Measurements from ENCODE around the gene GFY. TPM values are rescaled to one million over a fixed set of nuclear protein-coding genes. Genes with fewer than 3 reads are reported as not detected.

Gene GFY
- total RNA-seq, 2 experiments from 2014 or later: not detected

DNA sequence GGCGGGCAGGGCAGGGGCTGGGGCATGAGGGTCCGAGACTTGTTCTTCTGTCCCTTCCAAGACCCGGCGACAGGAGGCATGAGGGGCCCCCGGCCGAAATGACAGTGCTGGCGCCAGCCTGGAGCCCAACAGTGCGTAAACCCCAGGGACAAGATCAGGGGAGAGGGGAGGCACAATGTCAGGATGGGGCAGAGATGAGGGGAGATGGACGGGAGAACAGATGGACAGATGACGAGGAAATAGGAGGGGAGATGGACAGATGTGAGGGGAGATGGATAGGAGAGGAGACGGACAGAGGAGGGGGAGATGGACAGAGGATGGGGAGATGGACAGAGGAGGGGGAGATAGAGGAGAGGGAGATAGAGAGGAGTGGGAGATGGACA, 49.3 kb downstream of the GFY start:
- Mint-ChIP-seq H3K4me1 (ENCODE audit: low read depth) (peaks cover 56% of the 10 kb centered on the region), H3K9me3 (ENCODE audit: insufficient read depth) (no peaks in the 10 kb centered on the region), H3K27ac (peak overlapping the region; percentile 94), H3K36me3 (ENCODE audit: low read depth) (peaks cover 37% of the 10 kb centered on the region), H3K27me3 (ENCODE audit: low read depth) (no peaks in the 10 kb centered on the region), H3K4me3 (peak overlapping the region; percentile 94)
- CTCF ChIA-PET: interaction anchor here (1.0 to 6.4 kb wide), 8 partner anchors 11 to 203 kb away, joined by 3 to 114 read pairs (median 14); partner anchors contain the start of genes ALDH16A1, NOSIP and PIH1D1
- ATAC-seq (peak; percentile 3), DNase-seq (no peak)
- POLR2A ChIA-PET: interaction anchor here (1.0 to 2.1 kb wide), 3 partner anchors 14 to 24 kb away, joined by 6 to 13 read pairs (median 8); partner anchors contain the start of gene RPS11

DNA sequence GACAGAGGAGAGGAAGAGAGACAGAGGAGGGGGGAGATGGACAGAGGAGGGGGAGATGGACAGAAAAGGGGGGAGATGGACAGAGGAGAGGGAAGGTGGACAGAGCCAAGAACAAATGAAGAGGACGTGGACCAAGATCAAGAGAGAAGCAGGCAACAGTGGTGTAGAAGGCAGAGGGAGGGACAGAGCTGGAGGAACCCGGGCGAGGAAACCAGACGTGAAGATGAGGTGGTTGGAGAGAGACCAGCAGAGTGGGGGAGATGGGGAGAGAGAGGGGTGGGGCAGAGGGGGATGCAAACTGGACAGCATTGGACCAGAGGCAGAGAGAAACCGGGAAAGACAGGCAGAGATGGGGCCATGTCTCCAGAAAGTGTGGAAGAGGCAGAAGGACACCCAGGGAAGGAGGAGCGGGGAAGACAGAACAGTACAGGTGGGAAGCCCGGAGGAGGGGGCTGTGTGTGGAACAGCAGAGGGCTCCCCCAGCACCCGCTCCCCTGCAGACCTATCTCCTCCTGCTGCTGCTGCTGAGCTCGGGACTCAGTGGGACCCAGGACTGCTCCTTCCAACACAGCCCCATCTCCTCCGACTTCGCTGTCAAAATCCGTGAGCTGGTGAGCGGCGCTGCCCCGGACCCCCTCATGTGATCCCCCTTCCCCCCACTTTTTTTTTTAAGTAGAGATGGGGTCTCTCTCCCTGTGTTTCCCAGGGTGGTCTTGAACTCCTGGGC, 50.2 kb downstream of the GFY start:
- H3K36me3 Mint-ChIP-seq (ENCODE audit: low read depth): peaks cover 45% of the 10 kb centered on the region
- no peaks in the 10 kb centered on the region for H3K9me3 Mint-ChIP-seq (ENCODE audit: insufficient read depth)
- H3K4me3 Mint-ChIP-seq: peak overlapping the region; percentile 94
- DNase-seq (peak; percentile 44), ATAC-seq (peak; percentile 5)
- no peaks in the 10 kb centered on the region for H3K27me3 Mint-ChIP-seq (ENCODE audit: low read depth)
- POLR2A ChIA-PET: interaction anchor here (0.6 to 2.1 kb wide), 10 partner anchors 8 to 94 kb away, joined by 3 to 13 read pairs (median 4); partner anchors contain the start of genes ALDH16A1 and RPS11
- H3K4me1 Mint-ChIP-seq (ENCODE audit: low read depth): peaks cover 53% of the 10 kb centered on the region
- peak overlapping the region; percentile 94 for H3K27ac Mint-ChIP-seq
- CTCF ChIA-PET: interaction anchor here (0.7 to 2.3 kb wide), 20 partner anchors 10 to 355 kb away, joined by 3 to 20 read pairs (median 4); partner anchors contain the start of genes NOSIP, PIH1D1, PPFIA3 and RPL13A

- peak; percentile 54 for ATAC-seq
- H3K4me3 Mint-ChIP-seq: peak overlapping the region; percentile 94
- H3K27ac Mint-ChIP-seq: peak overlapping the region; percentile 94
Observed at GRCh38 chr19:49475995-49476880, 51.0 kb downstream of the GFY start.

More at GRCh38 chr19:49475995-49476880, 51.0 kb downstream of the GFY start:
- Mint-ChIP-seq H3K9me3 (ENCODE audit: insufficient read depth) (no peaks in the 10 kb centered on the region), H3K27me3 (ENCODE audit: low read depth) (no peaks in the 10 kb centered on the region), H3K4me1 (ENCODE audit: low read depth) (peaks cover 48% of the 10 kb centered on the region), H3K36me3 (ENCODE audit: low read depth) (peaks cover 47% of the 10 kb centered on the region)
- ChIA-PET CTCF (interaction anchor here (0.8 to 2.3 kb wide), 22 partner anchors 9 to 356 kb away, joined by 3 to 20 read pairs (median 4); partner anchors contain the start of genes NOSIP, PIH1D1, PPFIA3 and RPL13A), POLR2A (interaction anchor here (0.7 to 2.1 kb wide), 11 partner anchors 8 to 103 kb away, joined by 3 to 13 read pairs (median 4); partner anchors contain the start of genes ALDH16A1 and RPS11)
- peak; percentile 86 for DNase-seq

Other genes starting within 250 kb of the GFY start
- 1 to 10 TPM; 3.4 to 3.5 TPM for gene SLC6A16, start 100.2 kb upstream of the GFY start, total RNA-seq
- gene CD37, start 90.0 kb upstream of the GFY start, total RNA-seq: 100 to 1,000 TPM; 162 to 176 TPM
- gene TEAD2, start 63.0 kb upstream of the GFY start, total RNA-seq: not detected
- not detected for gene DKKL1, start 61.5 kb upstream of the GFY start, total RNA-seq
- not detected for gene KASH5, start 37.1 kb upstream of the GFY start, total RNA-seq
- gene PTH2, start 1.9 kb upstream of the GFY start, total RNA-seq: not detected
- gene SLC17A7, start 16.1 kb downstream of the GFY start, total RNA-seq: under 1 TPM in 1 of 2 experiments, not detected in 1; 0.16 TPM
- gene PIH1D1, start 26.4 kb downstream of the GFY start, total RNA-seq: 100 to 1,000 TPM; 128 to 129 TPM
- 10 to 100 TPM; 36.6 to 37.5 TPM for gene ALDH16A1, start 27.8 kb downstream of the GFY start, total RNA-seq
- gene FLT3LG, start 48.8 kb downstream of the GFY start, total RNA-seq: 100 to 1,000 TPM; 280 to 297 TPM
- 1,000 to 10,000 TPM; 1,992 to 2,019 TPM for gene RPL13A, start 62.2 kb downstream of the GFY start, total RNA-seq
- gene RPS11, start 71.0 kb downstream of the GFY start, total RNA-seq: 1,000 to 10,000 TPM; 2,117 to 2,361 TPM
- 1 to 10 TPM; 7.5 to 8.4 TPM for gene FCGRT, start 87.3 kb downstream of the GFY start, total RNA-seq
- 1 to 10 TPM; 1.9 to 2.8 TPM for gene RCN3, start 102.6 kb downstream of the GFY start, total RNA-seq
- gene NOSIP, start 155.2 kb downstream of the GFY start, total RNA-seq: 100 to 1,000 TPM; 147 to 159 TPM
- gene PRRG2, start 155.9 kb downstream of the GFY start, total RNA-seq: 1 to 10 TPM; 1.5 to 1.9 TPM
- gene PRR12, start 165.8 kb downstream of the GFY start, total RNA-seq: 10 to 100 TPM; 39.4 to 39.9 TPM
- 1 to 10 TPM; 8.1 to 8.4 TPM for gene RRAS, start 214.8 kb downstream of the GFY start, total RNA-seq
- gene SCAF1, start 216.8 kb downstream of the GFY start, total RNA-seq: 10 to 100 TPM; 61.0 to 64.1 TPM
- 100 to 1,000 TPM; 133 to 137 TPM for gene IRF3, start 240.5 kb downstream of the GFY start, total RNA-seq
- 10 to 100 TPM; 84.7 to 87.7 TPM for gene BCL2L12, start 240.5 kb downstream of the GFY start, total RNA-seq

Measured in activated CD8-positive, alpha-beta T cell treated with anti-CD3 and anti-CD28 coated beads, Interleukin-2, amount 10 ng/mL, durations not matched to agents 7 days and 5 days (primary cell).